Loucy (cell line): ENCODE data around the gene PC.

Experiments used
- H2AFZ ChIP-seq: fragments of 200-600 bp; sonication (generic); 2 replicates; pipeline ENCODE4 v1.6.0; 2016; ENCODE audit warnings: antibody characterized with exemption, mild to moderate bottlenecking, low read length, moderate library complexity
- H3F3A ChIP-seq: fragments of 200-600 bp; 2 replicates; pipeline ENCODE4 v1.6.0; 2016; ENCODE audit warnings: antibody characterized with exemption, low read depth, mild to moderate bottlenecking
- H3K27me3 ChIP-seq: fragments of 200-600 bp; sonication (generic); 2 replicates; pipeline ENCODE4 v1.6.1; 2014; ENCODE audit warnings: low read length, mild to moderate bottlenecking; ENCODE audit not compliant: insufficient read depth, poor library complexity, severe bottlenecking
- H3K36me3 ChIP-seq: fragments of 200-600 bp; sonication (generic); 2 replicates; pipeline ENCODE4 v1.6.1; 2016; ENCODE audit warnings: low read length; ENCODE audit not compliant: insufficient read depth
- H3K4me1 ChIP-seq: fragments of 200-600 bp; sonication (generic); 2 replicates; pipeline ENCODE4 v1.5.1; 2014; ENCODE audit warnings: low read length, mild to moderate bottlenecking; ENCODE audit not compliant: insufficient read depth, poor library complexity, severe bottlenecking
- H3K4me2 ChIP-seq: fragments of 200-600 bp; sonication (generic); 2 replicates; pipeline ENCODE4 v1.6.0; 2014; ENCODE audit warnings: antibody characterized with exemption, low read length, low read depth, mild to moderate bottlenecking; ENCODE audit not compliant: poor library complexity, severe bottlenecking
- H3K4me3 ChIP-seq: fragments of 200-600 bp; sonication (generic); 2 replicates; pipeline ENCODE4 v1.5.1; 2014; ENCODE audit warnings: low read length, mild to moderate bottlenecking, mixed read lengths; ENCODE audit not compliant: poor library complexity, severe bottlenecking
- H3K79me2 ChIP-seq: fragments of 200-600 bp; sonication (generic); 2 replicates; pipeline ENCODE4 v1.6.1; 2014; ENCODE audit warnings: low read length; ENCODE audit not compliant: insufficient read depth
- H3K9ac ChIP-seq: fragments of 200-600 bp; sonication (generic); 2 replicates; pipeline ENCODE4 v1.6.0; 2014; ENCODE audit warnings: mild to moderate bottlenecking, low read depth, low read length, moderate library complexity; ENCODE audit not compliant: poor library complexity, severe bottlenecking
- H3K9me2 ChIP-seq: fragments of 200-600 bp; sonication (generic); replicated peaks from 2 replicates; pipeline ENCODE4 v1.6.1; 2016; ENCODE audit warnings: low read depth, low read length, mixed read lengths
- H3K9me3 ChIP-seq: fragments of 200-600 bp; sonication (generic); 2 replicates; pipeline ENCODE4 v1.6.1; 2014; ENCODE audit warnings: mild to moderate bottlenecking, antibody characterized with exemption, low read length, low read depth; ENCODE audit not compliant: insufficient read depth
- H4K20me1 ChIP-seq: fragments of 200-600 bp; sonication (generic); 2 replicates; pipeline ENCODE4 v1.6.0; 2014; ENCODE audit warnings: antibody characterized with exemption, low read length, mild to moderate bottlenecking; ENCODE audit not compliant: insufficient read depth, poor library complexity, severe bottlenecking
- CTCF ChIP-seq: fragments of 200-600 bp; sonication (generic); conservative IDR thresholded peaks from 2 replicates; pipeline ENCODE4 v1.5.1; 2014; ENCODE audit warnings: mild to moderate bottlenecking, antibody characterized with exemption, low read length
- EZH2phosphoT487 ChIP-seq: fragments of 200-600 bp; IDR thresholded peaks from 2 replicates; pipeline ENCODE4 v1.6.1; 2018; ENCODE audit warnings: antibody characterized with exemption, mild to moderate bottlenecking, moderate library complexity, borderline replicate concordance

Gene PC

GRCh38 chr11:66847461-66848232 is 110.5 kb downstream of the PC start:
- H3K9me2 ChIP-seq: no peaks in the 10 kb centered on the region
- H3K4me3 ChIP-seq: no peak overlapping the region
- H3K9ac ChIP-seq: no peak overlapping the region
- H3F3A ChIP-seq: 0 out of 2 replicates have a peak, but pooled peaks cover under 1% of the 10 kb centered on the region
- TF ChIP-seq CTCF (no peak), EZH2phosphoT487 (no peak)
- H3K36me3 ChIP-seq: peaks cover 17% of the 10 kb centered on the region; the same call in 1 of the 2 replicates
- H3K27me3 ChIP-seq: no peaks in the 10 kb centered on the region
- H4K20me1 ChIP-seq: peaks cover 13% of the 10 kb centered on the region
- H3K4me1 ChIP-seq: peaks cover 12% of the 10 kb centered on the region
- peaks cover 31% of the 10 kb centered on the region for H3K79me2 ChIP-seq
- H3K4me2 ChIP-seq: no peak overlapping the region
- no peak overlapping the region for H2AFZ ChIP-seq
- H3K9me3 ChIP-seq: no peaks in the 10 kb centered on the region

- no peak overlapping the region for H3K4me3 ChIP-seq
- H4K20me1 ChIP-seq: peaks cover 23% of the 10 kb centered on the region
- H3K27me3 ChIP-seq: no peaks in the 10 kb centered on the region
- 0 out of 2 replicates have a peak, but pooled peaks cover 3% of the 10 kb centered on the region for H3F3A ChIP-seq
- TF ChIP-seq EZH2phosphoT487 (no peak), CTCF (no peak)
- no peak overlapping the region for H2AFZ ChIP-seq
- H3K36me3 ChIP-seq: peaks cover 17% of the 10 kb centered on the region; the same call in 1 of the 2 replicates
- H3K4me1 ChIP-seq: peaks cover 19% of the 10 kb centered on the region
- H3K79me2 ChIP-seq: peaks cover 41% of the 10 kb centered on the region
- H3K4me2 ChIP-seq: no peak overlapping the region
- H3K9me2 ChIP-seq: no peaks in the 10 kb centered on the region
- no peak overlapping the region for H3K9ac ChIP-seq
- H3K9me3 ChIP-seq: no peaks in the 10 kb centered on the region
Observed at GRCh38 chr11:66846671-66847091, 111.5 kb downstream of the PC start.

DNA sequence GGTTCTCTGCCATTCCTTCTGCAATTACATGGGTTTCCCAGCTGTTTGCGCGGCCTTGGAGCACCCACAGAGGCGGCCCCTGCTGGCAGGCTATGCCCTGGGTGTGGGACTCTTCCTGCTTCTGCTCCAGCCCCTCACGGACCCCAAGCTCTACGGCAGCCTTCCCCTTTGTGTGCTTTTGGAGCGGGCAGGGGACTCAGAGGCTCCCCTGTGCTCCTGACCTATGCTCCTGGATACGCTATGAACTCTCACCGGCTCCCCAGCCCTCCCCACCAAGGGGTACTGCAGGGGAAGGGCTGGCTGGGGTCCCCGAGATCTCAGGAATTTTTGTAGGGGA is 112.3 kb downstream of the PC start:
- Histone ChIP-seq H3K9ac (no peak overlapping the region), H3F3A (0 out of 2 replicates have a peak, but pooled peaks cover 3% of the 10 kb centered on the region), H3K4me1 (peaks cover 26% of the 10 kb centered on the region), H3K9me2 (no peaks in the 10 kb centered on the region), H4K20me1 (peaks cover 24% of the 10 kb centered on the region), H3K4me2 (peak overlapping the region; percentile 97), H3K27me3 (no peaks in the 10 kb centered on the region), H3K79me2 (peaks cover 49% of the 10 kb centered on the region), H3K36me3 (peaks cover 17% of the 10 kb centered on the region; the same call in 1 of the 2 replicates), H3K4me3 (no peak overlapping the region), H3K9me3 (no peaks in the 10 kb centered on the region), H2AFZ (no peak overlapping the region)
- TF ChIP-seq CTCF (no peak), EZH2phosphoT487 (no peak)
